D341Med (cell line): ENCODE results near the gene KCNG2.

Source experiments
- DNase-seq: peaks from one replicate; pipeline ENCODE4 v3.0.0; 2012; ENCODE audit warnings: low spot score

KCNG2 gene

GRCh38 chr18:79926306-79926705 is 128.6 kb downstream of the KCNG2 start:
- DNase-seq: peak; percentile 28

- peak; percentile 35 for DNase-seq
These were observed 129.2 kb downstream of the KCNG2 start for GRCh38 chr18:79926715-79927606.

DNA sequence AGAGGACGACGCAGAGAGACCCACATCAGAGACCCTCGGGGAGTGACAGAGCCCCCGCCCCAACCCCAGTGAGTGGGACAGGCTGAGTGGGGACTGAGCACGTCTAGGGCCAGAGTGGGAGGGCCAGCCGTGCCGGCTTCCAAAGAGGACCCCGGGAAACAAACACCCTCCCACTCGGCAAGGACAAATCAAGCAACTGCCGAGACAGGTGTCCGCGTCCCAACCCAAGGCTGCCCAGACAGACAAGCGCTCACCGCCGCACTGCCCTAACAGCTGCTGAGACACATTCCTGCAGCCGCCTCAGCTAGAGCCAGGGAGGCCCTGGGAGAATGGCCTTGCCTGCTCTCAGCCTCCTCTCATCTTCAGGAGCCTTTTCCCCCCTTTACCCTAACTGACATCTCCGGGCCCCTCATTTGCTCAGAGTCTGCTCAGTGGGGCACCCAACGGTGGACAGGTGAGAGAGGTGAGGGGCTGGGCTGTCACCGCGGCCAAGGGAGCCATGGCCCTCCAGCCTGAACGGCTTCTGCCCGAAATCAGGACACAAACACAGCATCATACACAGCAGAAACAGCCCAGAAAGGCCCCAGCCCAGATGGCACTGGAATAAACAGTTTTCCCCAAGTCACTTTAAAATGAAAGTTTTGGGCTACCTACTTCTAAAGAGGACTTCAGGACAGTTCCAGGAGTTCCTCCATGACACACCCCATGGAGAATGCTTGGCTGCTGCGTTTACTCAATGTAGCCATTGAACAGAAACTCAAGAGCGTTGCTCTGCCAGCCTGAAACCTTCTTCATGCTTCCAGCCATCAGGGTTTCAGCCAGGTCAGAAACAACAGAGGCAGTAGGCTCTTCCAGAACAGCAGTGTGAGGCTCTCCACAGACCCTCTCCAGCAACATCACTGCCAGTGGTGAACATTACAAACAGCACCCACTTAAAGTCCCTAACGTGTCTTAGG is 130.1 kb downstream of the KCNG2 start:
- peak; percentile 27 for DNase-seq

DNA sequence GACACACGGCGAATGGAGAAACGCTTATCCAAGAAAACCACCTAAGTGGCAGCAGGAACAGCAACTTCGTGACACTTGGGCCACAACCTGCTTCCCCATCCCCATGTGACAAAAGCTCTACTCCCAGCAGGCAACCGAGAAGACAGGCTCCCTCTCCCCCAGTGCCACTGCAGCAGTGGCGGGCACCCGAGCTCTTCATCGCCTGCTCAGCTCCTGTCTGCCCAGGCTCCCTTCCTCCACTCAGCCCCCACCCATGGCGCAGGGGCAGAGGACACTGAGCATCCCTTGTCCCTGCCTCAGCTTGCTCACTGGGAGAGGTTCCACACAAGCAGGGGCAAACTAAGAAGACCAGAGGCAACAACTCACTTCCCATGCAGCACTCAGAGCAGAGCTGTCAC is 130.8 kb downstream of the KCNG2 start:
- peak; percentile 17 for DNase-seq

GRCh38 chr18:79930020-79930642 is 132.4 kb downstream of the KCNG2 start:
- DNase-seq: no peak

DNA sequence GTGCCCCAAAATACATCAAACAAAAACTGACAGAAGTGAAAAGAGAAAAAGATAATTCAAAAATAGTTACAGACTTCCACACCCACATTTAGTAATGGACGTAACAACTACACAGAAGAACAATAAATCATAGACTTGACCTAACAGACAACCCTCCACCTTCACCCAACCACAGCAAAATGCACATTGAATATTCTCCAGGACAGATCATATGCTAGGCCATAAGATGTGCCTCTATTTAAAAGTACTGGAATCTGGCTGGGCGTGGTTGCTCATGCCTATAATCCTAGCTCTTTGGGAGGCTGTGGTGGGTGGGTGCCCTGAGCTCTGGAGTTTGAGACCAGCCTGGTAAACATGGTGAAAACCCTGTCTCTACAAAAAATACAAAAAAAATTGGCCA is 133.7 kb downstream of the KCNG2 start:
- DNase-seq: no peak

DNA sequence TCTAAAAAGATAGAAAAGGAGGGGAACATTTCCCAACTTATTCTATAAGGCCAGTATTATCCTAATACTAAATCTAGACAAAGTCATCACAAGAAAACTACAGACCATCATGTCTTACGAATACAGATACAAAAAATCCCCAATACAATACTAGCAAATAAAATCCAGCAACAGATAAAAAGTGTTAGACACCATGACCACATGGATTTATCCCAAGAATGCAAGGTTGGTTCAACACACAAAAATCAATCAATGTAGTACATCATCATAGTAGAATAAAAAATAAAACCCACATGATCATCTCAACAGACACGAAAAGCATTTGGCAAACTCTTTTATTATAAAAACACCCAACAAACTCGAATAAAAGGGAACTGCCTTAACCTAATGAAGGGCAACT is 135.2 kb downstream of the KCNG2 start:
- DNase-seq: no peak

DNA sequence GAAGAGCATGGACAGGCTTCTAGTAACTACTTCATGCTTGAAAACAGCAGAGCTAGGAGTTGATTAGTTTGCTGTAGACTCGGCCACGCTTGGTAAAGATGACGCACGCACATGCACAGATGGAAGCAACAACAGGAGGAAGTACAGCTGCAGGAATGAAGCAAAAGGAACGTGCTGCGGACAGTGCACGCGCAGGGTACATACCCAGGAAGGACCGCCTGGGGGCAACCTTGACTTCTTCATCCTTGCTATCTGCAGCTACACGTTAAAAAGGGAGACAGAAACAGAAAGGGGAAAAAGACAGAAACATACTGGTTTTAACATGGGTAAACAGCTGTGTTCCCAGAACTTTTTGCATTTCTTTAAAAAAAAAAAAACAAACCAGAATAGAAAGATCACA is 136.0 kb downstream of the KCNG2 start:
- DNase-seq: no peak

GRCh38 chr18:79934311-79935097 is 136.8 kb downstream of the KCNG2 start:
- peak; percentile 56 for DNase-seq

GRCh38 chr18:79935098-79935480 is 137.4 kb downstream of the KCNG2 start:
- DNase-seq: peak; percentile 24

DNA sequence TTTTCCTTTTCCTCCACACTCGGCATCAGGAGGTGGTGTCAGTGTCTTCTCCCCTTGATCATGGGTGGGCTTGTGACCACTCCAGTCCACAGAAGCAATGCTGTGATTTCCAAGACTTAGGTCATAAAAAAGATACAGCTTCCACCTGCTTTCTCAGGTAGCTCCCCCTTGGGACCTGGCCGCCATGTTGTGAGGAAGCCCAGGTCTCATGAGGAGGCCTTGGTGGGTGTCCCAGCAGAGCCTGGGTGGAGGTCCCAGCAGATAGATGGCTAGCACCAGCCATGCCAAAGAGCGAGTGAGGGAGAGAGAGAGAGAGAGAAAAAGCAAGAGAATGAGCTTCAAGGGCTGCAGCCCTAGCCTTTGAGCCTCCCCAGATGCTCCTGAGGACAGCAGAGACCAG is 137.8 kb downstream of the KCNG2 start:
- DNase-seq: no peak

DNA sequence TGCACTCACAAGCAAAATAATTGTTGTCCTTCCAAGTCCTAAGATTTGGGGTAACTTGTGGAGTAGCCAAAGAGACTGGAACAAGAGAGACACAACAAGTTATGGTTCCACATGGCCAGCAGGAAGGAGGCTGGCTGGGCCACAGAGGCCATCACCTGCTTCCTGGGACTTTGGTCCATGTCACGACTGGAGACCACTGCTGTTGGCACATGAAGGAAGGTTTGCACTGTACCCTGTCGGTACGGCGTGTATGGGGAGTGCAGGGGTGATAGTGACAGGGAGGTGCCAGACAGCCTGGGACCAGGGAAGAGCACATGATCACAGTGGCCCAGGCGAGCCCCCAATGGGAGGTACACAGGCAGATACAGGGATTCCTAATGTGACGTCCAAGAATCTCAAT is 138.2 kb downstream of the KCNG2 start:
- peak; percentile 24 for DNase-seq

GRCh38 chr18:79936641-79937040 is 138.9 kb downstream of the KCNG2 start:
- peak; percentile 24 for DNase-seq

DNA sequence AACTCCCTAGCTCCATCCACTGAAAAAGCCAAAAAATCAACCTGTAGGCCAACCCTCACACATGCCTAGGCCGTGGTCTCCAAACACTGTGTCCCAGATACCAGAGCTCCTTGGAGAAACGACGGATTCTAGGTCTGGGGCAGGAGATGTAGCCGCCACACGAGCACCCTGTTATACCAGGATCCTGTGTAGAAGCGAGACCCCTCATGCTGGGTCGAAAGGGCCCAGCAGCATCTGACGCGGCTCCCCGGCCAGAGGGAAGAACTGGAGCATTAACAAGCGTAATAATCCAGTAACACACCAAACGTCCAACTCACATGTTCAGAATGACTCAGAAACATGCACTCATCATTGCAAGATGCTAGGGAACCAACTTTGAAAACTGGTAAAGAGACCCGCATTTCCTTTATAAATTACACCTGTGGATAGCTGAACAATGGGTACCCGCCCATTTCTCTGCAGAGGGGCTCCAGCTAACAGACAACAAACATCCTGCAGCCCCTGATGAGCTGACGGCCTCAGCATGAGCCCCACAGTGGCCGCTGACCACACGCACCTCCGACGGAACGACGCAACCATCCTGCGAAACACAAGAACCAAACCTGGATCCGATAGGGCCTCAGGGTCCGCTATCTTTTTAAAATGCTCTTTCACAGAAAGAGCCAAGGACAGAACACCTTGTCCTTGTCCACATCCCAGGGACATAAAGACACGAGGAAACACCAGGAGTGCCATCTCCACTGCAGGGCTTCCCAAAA is 139.5 kb downstream of the KCNG2 start:
- peak; percentile 30 for DNase-seq

GRCh38 chr18:79938196-79938595 is 140.5 kb downstream of the KCNG2 start:
- DNase-seq: peak; percentile 38

DNA sequence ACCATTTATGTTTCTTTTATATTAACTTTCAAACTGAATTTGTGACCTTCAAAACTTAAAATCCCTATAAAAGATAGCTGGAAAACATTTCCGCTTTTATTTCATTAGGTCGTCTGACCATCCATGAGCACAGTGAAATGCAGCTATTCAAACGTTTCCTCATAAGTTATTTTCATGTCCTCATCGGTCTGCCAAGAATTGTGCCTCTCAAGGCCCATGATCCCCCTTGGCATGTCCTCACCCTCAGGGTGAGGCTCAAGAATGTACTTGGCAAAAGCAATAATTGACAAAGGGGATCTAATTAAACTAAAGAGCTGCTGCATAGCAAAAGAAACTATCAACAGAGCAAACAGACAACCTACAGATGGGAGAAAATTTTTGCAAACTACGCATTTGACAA is 141.4 kb downstream of the KCNG2 start:
- DNase-seq: no peak

DNA sequence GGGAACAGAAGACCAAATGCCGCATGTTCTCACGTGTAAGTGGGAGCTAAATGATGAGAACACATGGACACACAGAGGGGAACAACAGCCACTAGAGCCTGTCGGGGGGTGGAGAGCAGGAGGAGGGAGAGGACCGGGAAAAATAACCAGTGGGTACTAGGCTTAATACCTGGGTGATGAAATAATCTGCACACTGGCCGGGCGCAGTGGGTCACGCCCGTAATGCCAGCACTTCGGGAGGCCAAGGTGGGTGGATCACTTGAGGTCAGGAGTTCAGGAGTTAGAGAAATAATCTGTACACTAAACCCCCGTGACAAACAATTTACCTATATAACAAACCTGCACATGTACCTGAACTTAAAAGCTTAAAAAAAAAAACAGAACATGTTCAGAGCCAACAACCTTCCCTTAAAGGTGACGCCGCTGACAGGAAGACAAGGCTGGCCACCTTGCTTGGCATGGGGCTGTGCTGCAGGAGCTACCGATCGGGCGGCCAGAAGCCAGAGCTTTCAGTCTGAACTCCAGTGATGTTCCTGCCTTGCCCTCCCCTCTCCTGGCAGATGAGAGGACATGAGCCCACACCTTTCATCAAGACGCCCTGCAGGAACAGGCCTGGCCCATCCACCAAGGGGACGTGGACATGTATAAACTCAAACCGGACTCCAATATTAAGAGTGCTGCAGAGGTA is 142.5 kb downstream of the KCNG2 start:
- DNase-seq: peak; percentile 34

DNA sequence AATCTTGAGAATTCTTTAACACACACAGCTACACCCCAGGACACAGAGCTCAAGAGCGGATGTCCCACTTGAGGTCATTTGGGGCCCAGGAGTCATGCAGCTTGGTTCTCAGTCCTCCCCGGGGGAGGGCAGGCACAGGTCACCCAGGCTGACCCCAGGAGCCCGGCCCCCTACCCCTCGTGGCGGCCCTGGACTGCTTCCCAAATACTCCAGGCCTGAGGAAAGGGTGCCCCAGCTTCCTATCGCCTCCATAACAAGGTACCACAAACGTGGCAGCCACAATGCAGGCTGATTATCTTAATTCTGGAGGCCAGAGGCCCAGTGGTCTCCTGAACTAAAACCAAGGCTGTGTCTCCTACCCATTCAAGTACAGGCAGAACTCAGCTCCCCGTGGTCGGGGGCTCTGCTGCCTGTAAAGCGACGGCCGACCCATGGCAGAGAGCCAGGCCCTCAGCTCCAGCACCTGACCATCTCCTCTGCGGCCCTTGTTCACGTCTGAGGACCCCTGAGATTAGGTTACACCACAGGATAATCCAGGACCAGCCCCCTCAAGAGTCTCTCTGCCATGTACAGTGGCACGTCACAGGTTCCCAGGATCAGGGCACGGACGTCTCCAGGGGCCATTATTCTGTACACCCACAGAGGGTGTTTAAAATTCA is 143.2 kb downstream of the KCNG2 start:
- DNase-seq: peak; percentile 34

GRCh38 chr18:79941473-79942119 is 143.9 kb downstream of the KCNG2 start:
- DNase-seq: peak; percentile 24
